Fibroblast of mammary gland (primary cell): ENCODE results near the gene A1CF.
"Not testable (repeated sequence)": the region's sequence is repeated elsewhere in the genome, so short reads cannot be mapped to it uniquely, and the experiment has no call there.

Experiments
- DNase-seq: peaks from one replicate; pipeline ENCODE4 v3.0.0-alpha.2; 2010; ENCODE audit warnings: low read depth
- H3K4me3 ChIP-seq: 2 replicates; pipeline ENCODE4 v1.5.1; 2011; ENCODE audit warnings: low read depth, mild to moderate bottlenecking, low read length, moderate library complexity; ENCODE audit not compliant: control insufficient read depth
- TF ChIP-seq, protein P1 (sequence below): conservative IDR thresholded peaks from 2 replicates; pipeline ENCODE4 v1.5.1; 2011; ENCODE audit warnings: low read depth, low read length, inconsistent platforms; ENCODE audit not compliant: control insufficient read depth, insufficient read depth

The A1CF gene

DNA sequence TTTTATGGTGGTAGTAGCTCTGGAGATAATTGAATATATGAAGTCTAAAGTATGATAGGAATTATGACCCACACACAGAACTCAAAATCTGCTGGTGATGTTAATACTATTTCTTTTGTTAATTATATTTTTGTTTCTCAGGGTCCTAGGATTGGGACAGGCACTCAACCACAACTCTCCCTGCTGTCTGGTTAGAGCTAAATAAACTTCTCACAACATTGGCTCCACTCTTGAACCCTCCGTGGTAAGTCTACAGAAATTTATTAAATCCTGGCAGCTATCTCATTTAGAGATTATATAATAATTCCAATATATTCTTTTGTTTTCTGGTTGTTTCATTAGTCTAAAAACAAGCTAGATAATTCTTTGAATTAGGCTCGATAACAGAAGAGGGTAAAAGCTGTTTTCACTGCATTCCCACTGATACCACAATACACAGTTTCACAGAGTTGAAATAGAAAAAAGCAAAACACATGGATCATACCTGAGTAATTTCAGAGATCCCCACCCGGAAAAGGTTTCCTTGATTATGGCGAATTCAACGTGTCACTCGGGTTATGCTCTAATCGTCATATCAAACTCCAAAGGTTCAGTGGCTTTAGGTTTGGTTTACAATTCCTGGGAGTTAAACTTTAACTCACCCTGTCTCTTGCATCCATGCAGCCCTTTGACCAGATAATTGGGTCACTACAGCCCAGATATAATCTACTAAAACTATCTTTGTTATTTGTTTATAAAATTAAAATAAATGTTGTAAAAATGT is at the start of gene A1CF:
Gene A1CF (minus strand): TSS at position 531 of the 763 bp plus-strand sequence. CDS start 25,687 bp downstream, outside the sequence.
- TF ChIP-seq, protein P1, sequence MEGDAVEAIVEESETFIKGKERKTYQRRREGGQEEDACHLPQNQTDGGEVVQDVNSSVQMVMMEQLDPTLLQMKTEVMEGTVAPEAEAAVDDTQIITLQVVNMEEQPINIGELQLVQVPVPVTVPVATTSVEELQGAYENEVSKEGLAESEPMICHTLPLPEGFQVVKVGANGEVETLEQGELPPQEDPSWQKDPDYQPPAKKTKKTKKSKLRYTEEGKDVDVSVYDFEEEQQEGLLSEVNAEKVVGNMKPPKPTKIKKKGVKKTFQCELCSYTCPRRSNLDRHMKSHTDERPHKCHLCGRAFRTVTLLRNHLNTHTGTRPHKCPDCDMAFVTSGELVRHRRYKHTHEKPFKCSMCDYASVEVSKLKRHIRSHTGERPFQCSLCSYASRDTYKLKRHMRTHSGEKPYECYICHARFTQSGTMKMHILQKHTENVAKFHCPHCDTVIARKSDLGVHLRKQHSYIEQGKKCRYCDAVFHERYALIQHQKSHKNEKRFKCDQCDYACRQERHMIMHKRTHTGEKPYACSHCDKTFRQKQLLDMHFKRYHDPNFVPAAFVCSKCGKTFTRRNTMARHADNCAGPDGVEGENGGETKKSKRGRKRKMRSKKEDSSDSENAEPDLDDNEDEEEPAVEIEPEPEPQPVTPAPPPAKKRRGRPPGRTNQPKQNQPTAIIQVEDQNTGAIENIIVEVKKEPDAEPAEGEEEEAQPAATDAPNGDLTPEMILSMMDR: no peak
- H3K4me3 ChIP-seq: no peak within 1 kb of the TSS
- DNase-seq: no peak

GRCh38 chr10:50931948-50932431 is 46.6 kb upstream of the A1CF start:
- H3K4me3 ChIP-seq: no peak overlapping the region
- TF ChIP-seq, protein P1: no peak
- no peak for DNase-seq

GRCh38 chr10:50929670-50930069 is 44.2 kb upstream of the A1CF start:
- TF ChIP-seq, protein P1: no peak
- no peak for DNase-seq
- H3K4me3 ChIP-seq: no peak overlapping the region

DNA sequence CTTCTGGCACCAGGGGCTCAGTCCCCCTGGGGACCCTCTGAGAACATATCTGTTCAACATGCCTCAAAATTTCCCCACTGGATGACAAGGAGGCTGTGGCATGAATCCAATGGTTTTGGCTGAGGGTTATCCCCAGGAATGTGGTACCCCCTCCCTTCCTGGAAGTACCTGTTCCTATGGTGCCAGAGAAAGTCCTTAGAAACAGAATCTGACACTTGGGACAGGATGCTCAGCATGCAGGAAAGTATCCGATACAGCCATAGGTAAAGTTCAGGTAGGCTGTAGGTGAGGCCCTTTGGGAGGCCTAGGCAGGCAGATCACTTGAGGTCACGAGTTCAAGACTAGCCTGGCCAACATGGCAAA is 42.7 kb upstream of the A1CF start:
- no peak overlapping the region for H3K4me3 ChIP-seq
- TF ChIP-seq, protein P1: no peak
- DNase-seq: no peak

DNA sequence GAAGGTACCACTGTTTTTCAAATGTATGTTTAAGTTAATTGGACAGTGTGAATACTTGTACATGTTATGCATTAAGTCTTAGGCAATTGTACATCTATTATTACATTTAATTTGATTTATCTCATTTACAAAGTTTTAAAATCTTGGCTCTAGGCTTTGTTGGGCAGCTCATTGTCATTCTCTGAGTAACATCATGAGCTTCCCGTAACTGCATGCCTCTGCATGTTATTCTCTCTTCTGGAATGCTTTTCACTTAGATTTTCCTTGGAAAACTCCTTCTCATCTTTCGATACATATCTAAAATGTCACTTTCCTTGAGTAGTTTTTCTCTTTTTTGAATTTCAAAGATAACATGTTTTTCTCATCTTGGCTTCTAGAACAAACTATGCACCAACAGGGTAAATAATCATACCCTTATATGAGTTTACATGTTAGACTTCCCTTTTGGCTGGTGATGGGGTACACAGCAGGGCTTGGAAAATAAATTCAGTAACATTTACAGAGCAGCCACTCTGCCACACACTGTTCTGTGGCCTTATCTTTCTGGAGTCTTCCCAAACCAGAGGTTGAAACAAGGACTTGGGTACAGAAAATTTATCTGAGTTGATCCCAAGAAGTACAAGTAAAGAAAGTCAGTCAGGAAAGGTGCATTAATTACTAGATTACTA is 42.2 kb upstream of the A1CF start:
- no peak for DNase-seq
- H3K4me3 ChIP-seq: no peak overlapping the region
- TF ChIP-seq, protein P1: no peak

DNA sequence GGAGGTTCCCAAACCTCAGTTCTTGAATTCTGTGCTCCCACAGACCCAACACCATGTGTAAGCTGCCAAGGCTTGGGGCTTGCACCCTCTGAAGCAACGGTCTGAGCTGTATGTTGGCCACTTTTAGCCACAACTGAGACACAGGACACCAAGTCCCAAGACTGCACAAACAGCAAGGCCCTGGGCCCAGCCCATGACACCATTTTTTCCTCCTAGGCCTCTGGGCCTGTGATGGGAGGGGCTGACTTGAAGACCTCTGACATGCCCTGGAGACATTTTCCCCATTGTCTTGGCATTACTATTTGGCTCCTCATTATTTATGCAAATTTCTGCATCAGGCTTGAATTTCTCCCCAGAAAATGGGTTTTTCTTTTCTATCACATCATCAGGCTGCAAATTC is 38.0 kb upstream of the A1CF start:
- DNase-seq, H3K4me3 ChIP-seq: not testable (repeated sequence)

- peak; percentile 3 for DNase-seq
- no peak overlapping the region for H3K4me3 ChIP-seq
- TF ChIP-seq, protein P1: no peak
These were observed 33.6 kb upstream of the A1CF start for GRCh38 chr10:50919010-50919409.
